ENCODE data around the gene TAF11L10.
"Not testable (repeated sequence)": the region's sequence is repeated elsewhere in the genome, so short reads cannot be mapped to it uniquely, and the experiment has no call there.

TAF11L10 gene

DNA sequence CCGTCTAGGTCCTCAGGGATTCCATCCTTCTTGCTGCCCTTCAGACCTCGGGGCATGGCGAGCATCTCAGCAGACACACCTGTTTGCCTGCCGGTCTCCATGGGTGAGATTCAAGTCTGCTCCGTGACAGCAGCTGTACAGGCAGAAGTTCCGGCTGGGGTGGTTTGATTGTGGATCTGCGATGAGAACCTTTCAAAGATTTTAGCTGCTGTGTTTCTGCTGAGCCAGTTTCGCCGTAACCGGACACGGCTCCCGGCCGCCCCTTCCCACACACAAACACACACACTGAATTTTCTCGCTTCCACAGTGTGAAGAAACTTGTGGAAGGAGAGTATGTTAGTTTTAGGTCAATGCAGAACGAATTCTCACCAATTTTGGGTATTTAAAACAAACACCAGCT, at the start of gene TAF11L10:
TSS of gene TAF11L10 (minus strand) at position 101 of the 400 bp plus-strand sequence.
- not testable (repeated sequence) for ATAC-seq (replicated peaks; ENCODE audit: extremely low read depth, poor library complexity, severe bottlenecking); H3K27me3 Mint-ChIP-seq; H3K4me1 Mint-ChIP-seq; H3K27ac Mint-ChIP-seq (ENCODE audit: low read depth); DNase-seq (ENCODE audit: low spot score in 2 of 2); H3K36me3 Mint-ChIP-seq (ENCODE audit: insufficient read depth); H3K4me3 Mint-ChIP-seq; H3K9me3 Mint-ChIP-seq

DNA sequence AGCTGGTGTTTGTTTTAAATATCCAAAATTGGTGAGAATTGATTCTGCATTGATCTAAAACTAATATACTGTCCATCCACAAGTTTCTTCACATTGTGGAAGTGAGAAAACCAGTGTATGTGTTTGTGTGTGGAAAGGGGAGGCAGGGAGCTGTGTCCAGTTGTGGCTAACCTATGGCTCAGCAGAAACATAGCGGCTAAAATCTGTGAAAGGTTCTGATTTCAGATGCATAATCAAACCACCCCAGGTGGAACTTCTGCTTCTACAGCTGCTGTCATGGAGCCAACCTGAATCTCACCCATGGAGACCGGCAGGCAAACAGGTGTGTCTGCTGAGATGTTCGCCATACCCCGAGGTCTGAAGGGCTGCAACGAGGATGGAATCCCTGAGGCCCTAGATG, 36.5 kb upstream of the TAF11L10 start, which contains the start of gene TAF11L14:
TSS of gene TAF11L14 (plus strand) at position 301 of the 400 bp plus-strand sequence.
- Mint-ChIP-seq H3K9me3 (no peaks in the 10 kb centered on the region), H3K27ac (ENCODE audit: low read depth) (no peak within 1 kb of the TSS), H3K4me1 (no peaks in the 10 kb centered on the region), H3K36me3 (ENCODE audit: insufficient read depth) (peaks cover 2% of the 10 kb centered on the region), H3K27me3 (no peaks in the 10 kb centered on the region), H3K4me3 (no peak within 1 kb of the TSS)
- DNase-seq (ENCODE audit: low spot score in 2 of 2), result no peak
- ATAC-seq (replicated peaks; ENCODE audit: extremely low read depth, poor library complexity, severe bottlenecking), result no peak

DNA sequence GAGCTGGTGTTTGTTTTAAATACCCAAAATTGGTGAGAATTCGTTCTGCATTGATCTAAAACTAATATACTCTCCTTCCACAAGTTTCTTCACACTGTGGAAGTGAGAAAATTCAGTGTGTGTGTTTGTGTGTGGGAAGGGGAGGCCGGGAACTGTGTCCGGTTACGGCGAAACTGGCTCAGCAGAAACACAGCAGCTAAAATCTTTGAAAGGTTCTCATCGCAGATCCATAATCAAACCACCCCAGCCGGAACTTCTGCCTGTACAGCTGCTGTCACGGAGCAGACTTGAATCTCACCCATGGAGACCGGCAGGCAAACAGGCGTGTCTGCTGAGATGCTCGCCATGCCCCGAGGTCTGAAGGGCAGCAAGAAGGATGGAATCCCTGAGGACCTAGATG, 34.2 kb upstream of the TAF11L10 start, which contains the start of gene TAF11L13:
TSS of gene TAF11L13 (plus strand) at position 301 of the 400 bp plus-strand sequence.
- not testable (repeated sequence) for H3K4me1 Mint-ChIP-seq; H3K27me3 Mint-ChIP-seq; DNase-seq (ENCODE audit: low spot score in 2 of 2); H3K4me3 Mint-ChIP-seq; H3K9me3 Mint-ChIP-seq; H3K36me3 Mint-ChIP-seq (ENCODE audit: insufficient read depth); H3K27ac Mint-ChIP-seq (ENCODE audit: low read depth); ATAC-seq (replicated peaks; ENCODE audit: extremely low read depth, poor library complexity, severe bottlenecking)

GRCh38 chr5:17625686-17626085, 28.1 kb upstream of the TAF11L10 start:
- Mint-ChIP-seq H3K9me3 (peaks cover 11% of the 10 kb centered on the region), H3K27me3 (no peaks in the 10 kb centered on the region), H3K27ac (ENCODE audit: low read depth) (no peak overlapping the region), H3K36me3 (ENCODE audit: insufficient read depth) (no peaks in the 10 kb centered on the region), H3K4me1 (no peaks in the 10 kb centered on the region), H3K4me3 (no peak overlapping the region)
- no peak for ATAC-seq (replicated peaks; ENCODE audit: extremely low read depth, poor library complexity, severe bottlenecking)
- DNase-seq (ENCODE audit: low spot score in 2 of 2), result no peak

DNA sequence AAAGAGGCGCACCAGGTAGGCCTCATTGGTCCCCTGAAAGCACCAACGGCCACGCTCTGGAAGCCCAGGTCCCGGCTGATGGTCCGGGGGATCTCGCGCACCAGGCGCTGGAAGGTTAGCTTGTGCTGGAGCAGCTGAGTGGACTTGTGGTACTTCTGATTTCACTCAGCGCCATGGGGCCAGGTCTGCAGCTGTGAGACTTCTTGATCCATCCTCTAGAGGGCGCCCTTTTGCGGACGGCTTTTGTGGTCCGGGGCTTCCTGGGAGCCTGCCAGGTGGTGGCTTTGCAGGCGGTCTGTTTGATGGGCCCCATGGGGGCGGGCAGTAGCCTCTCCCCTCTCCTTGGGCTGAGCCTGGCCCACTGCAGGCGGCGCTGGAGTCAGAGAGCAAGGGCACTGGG, 23.0 kb upstream of the TAF11L10 start:
- no peak overlapping the region for H3K27ac Mint-ChIP-seq (ENCODE audit: low read depth)
- no peak for DNase-seq (ENCODE audit: low spot score in 2 of 2)
- peaks cover 6% of the 10 kb centered on the region for H3K9me3 Mint-ChIP-seq
- no peak for ATAC-seq (replicated peaks; ENCODE audit: extremely low read depth, poor library complexity, severe bottlenecking)
- no peaks in the 10 kb centered on the region for H3K27me3 Mint-ChIP-seq
- H3K4me3 Mint-ChIP-seq, result no peak overlapping the region
- H3K4me1 Mint-ChIP-seq, result no peaks in the 10 kb centered on the region
- H3K36me3 Mint-ChIP-seq (ENCODE audit: insufficient read depth), result no peaks in the 10 kb centered on the region

- ATAC-seq (replicated peaks; ENCODE audit: extremely low read depth, poor library complexity, severe bottlenecking) (no peak), DNase-seq (ENCODE audit: low spot score in 2 of 2) (no peak)
- no peak overlapping the region for H3K4me3 Mint-ChIP-seq
- no peak overlapping the region for H3K27ac Mint-ChIP-seq (ENCODE audit: low read depth)
- peaks cover 4% of the 10 kb centered on the region for H3K9me3 Mint-ChIP-seq
- H3K4me1 Mint-ChIP-seq, result no peaks in the 10 kb centered on the region
- no peaks in the 10 kb centered on the region for H3K36me3 Mint-ChIP-seq (ENCODE audit: insufficient read depth)
- H3K27me3 Mint-ChIP-seq, result no peaks in the 10 kb centered on the region
These were observed 21.7 kb upstream of the TAF11L10 start for GRCh38 chr5:17619354-17619753.

GRCh38 chr5:17614872-17615605, 17.4 kb upstream of the TAF11L10 start:
- Mint-ChIP-seq H3K27ac (ENCODE audit: low read depth) (no peak overlapping the region), H3K9me3 (peaks cover 5% of the 10 kb centered on the region), H3K4me1 (no peaks in the 10 kb centered on the region), H3K4me3 (no peak overlapping the region), H3K27me3 (no peaks in the 10 kb centered on the region), H3K36me3 (ENCODE audit: insufficient read depth) (no peaks in the 10 kb centered on the region)
- DNase-seq (ENCODE audit: low spot score in 2 of 2), result no peak
- ATAC-seq (replicated peaks; ENCODE audit: extremely low read depth, poor library complexity, severe bottlenecking), result no peak

GRCh38 chr5:17610092-17610491, 12.5 kb upstream of the TAF11L10 start, which contains the start of gene TAF11L12:
Gene TAF11L12 (plus strand): TSS chr5:17610392.
- H3K9me3 Mint-ChIP-seq; H3K27me3 Mint-ChIP-seq; ATAC-seq (replicated peaks; ENCODE audit: extremely low read depth, poor library complexity, severe bottlenecking); H3K36me3 Mint-ChIP-seq (ENCODE audit: insufficient read depth); H3K4me3 Mint-ChIP-seq; H3K27ac Mint-ChIP-seq (ENCODE audit: low read depth); H3K4me1 Mint-ChIP-seq; DNase-seq (ENCODE audit: low spot score in 2 of 2): not testable (repeated sequence)

GRCh38 chr5:17607461-17607860, 9.8 kb upstream of the TAF11L10 start:
- not testable (repeated sequence) for DNase-seq (ENCODE audit: low spot score in 2 of 2); H3K4me1 Mint-ChIP-seq; H3K4me3 Mint-ChIP-seq; H3K36me3 Mint-ChIP-seq (ENCODE audit: insufficient read depth); ATAC-seq (replicated peaks; ENCODE audit: extremely low read depth, poor library complexity, severe bottlenecking); H3K27ac Mint-ChIP-seq (ENCODE audit: low read depth); H3K27me3 Mint-ChIP-seq
- peaks cover 10% of the 10 kb centered on the region for H3K9me3 Mint-ChIP-seq

DNA sequence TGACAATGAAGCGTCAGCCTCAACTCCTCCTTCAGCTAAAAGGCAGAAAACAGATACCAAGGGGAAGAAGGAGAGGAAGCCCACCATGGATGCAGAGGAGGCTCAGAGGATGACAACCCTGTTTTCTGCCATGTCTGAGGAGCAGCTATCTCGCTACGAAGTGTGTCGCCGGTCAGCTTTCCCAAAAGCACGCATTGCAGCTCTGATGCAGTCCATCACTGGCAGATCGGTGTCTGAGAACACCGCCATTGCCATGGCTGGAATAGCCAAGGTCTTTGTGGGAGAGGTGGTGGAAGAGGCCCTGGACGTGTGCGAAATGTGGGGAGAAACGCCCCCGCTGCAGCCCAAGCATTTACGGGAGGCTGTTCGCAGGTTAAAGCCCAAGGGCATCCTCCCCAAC, 7.3 kb upstream of the TAF11L10 start:
- Mint-ChIP-seq H3K27me3 (no peaks in the 10 kb centered on the region), H3K9me3 (peaks cover 10% of the 10 kb centered on the region), H3K4me1 (no peaks in the 10 kb centered on the region), H3K36me3 (ENCODE audit: insufficient read depth) (no peaks in the 10 kb centered on the region), H3K4me3 (no peak overlapping the region), H3K27ac (ENCODE audit: low read depth) (no peak overlapping the region)
- DNase-seq (ENCODE audit: low spot score in 2 of 2) (no peak), ATAC-seq (replicated peaks; ENCODE audit: extremely low read depth, poor library complexity, severe bottlenecking) (no peak)

DNA sequence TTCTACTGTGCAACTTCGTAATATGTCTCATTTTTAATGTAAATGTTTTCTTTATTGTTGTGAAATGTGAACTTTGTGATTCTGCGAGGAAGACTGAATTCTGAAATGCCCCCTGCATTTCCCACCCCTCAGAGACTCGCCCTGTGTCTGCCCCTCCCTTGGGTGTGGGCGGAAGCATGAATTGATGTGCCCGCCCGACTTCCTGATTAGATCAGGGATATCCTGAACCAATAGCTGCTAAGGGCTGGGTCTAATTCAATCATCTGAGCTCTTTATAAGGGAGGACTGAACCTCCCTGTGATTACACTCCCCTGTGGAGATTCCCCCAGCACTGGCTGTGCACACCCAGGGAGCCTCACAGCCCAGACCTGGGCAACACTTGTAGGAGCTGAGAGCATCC, 6.3 kb upstream of the TAF11L10 start, which contains the start of gene TAF11L11:
TSS of gene TAF11L11 (plus strand) at position 304 of the 400 bp plus-strand sequence.
- H3K4me3 Mint-ChIP-seq; ATAC-seq (replicated peaks; ENCODE audit: extremely low read depth, poor library complexity, severe bottlenecking); DNase-seq (ENCODE audit: low spot score in 2 of 2); H3K27ac Mint-ChIP-seq (ENCODE audit: low read depth); H3K4me1 Mint-ChIP-seq; H3K36me3 Mint-ChIP-seq (ENCODE audit: insufficient read depth); H3K27me3 Mint-ChIP-seq: not testable (repeated sequence)
- peaks cover 10% of the 10 kb centered on the region for H3K9me3 Mint-ChIP-seq

- not testable (repeated sequence) for ATAC-seq (replicated peaks; ENCODE audit: extremely low read depth, poor library complexity, severe bottlenecking); H3K4me1 Mint-ChIP-seq; H3K4me3 Mint-ChIP-seq; H3K36me3 Mint-ChIP-seq (ENCODE audit: insufficient read depth); H3K27ac Mint-ChIP-seq (ENCODE audit: low read depth); H3K9me3 Mint-ChIP-seq; H3K27me3 Mint-ChIP-seq; DNase-seq (ENCODE audit: low spot score in 2 of 2)
These were observed 3.4 kb downstream of the TAF11L10 start, which contains the start of gene TAF11L9 for GRCh38 chr5:17594255-17594654. Gene TAF11L9 (minus strand): TSS chr5:17594394.

DNA sequence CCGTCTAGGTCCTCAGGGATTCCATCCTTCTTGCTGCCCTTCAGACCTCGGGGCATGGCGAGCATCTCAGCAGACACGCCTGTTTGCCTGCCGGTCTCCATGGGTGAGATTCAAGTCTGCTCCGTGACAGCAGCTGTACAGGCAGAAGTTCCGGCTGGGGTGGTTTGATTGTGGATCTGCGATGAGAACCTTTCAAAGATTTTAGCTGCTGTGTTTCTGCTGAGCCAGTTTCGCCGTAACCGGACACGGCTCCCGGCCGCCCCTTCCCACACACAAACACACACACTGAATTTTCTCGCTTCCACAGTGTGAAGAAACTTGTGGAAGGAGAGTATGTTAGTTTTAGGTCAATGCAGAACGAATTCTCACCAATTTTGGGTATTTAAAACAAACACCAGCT, 6.8 kb downstream of the TAF11L10 start, which contains the start of gene TAF11L8:
TSS of gene TAF11L8 (minus strand) at position 101 of the 400 bp plus-strand sequence.
- not testable (repeated sequence) for H3K4me3 Mint-ChIP-seq; H3K27ac Mint-ChIP-seq (ENCODE audit: low read depth); H3K9me3 Mint-ChIP-seq; H3K27me3 Mint-ChIP-seq; DNase-seq (ENCODE audit: low spot score in 2 of 2); H3K4me1 Mint-ChIP-seq; ATAC-seq (replicated peaks; ENCODE audit: extremely low read depth, poor library complexity, severe bottlenecking); H3K36me3 Mint-ChIP-seq (ENCODE audit: insufficient read depth)
